ENCODE data around the gene B4GALNT2. TPM values are rescaled to one million over a fixed set of nuclear protein-coding genes. Genes with fewer than 3 reads are reported as not detected.

Gene B4GALNT2
- polyA plus RNA-seq, 2 of the 4 experiments (the other 2 are of a cell fraction) = 0.36 to 0.49 TPM

- no peak for TF ChIP-seq MYC (IDR thresholded peaks at IDR 0.05; ENCODE audit: borderline replicate concordance, low read length)
- no peak for TF ChIP-seq KDM1A (IDR thresholded peaks at IDR 0.05; ENCODE audit: low read depth)
- peak; percentile 87; the same call in 1 of the 2 replicates for TF ChIP-seq EHF (CRISPR knock-in tag; IDR thresholded peaks at IDR 0.05)
- TF ChIP-seq JUN (IDR thresholded peaks at IDR 0.05) = no peak
- TF ChIP-seq, protein P1, sequence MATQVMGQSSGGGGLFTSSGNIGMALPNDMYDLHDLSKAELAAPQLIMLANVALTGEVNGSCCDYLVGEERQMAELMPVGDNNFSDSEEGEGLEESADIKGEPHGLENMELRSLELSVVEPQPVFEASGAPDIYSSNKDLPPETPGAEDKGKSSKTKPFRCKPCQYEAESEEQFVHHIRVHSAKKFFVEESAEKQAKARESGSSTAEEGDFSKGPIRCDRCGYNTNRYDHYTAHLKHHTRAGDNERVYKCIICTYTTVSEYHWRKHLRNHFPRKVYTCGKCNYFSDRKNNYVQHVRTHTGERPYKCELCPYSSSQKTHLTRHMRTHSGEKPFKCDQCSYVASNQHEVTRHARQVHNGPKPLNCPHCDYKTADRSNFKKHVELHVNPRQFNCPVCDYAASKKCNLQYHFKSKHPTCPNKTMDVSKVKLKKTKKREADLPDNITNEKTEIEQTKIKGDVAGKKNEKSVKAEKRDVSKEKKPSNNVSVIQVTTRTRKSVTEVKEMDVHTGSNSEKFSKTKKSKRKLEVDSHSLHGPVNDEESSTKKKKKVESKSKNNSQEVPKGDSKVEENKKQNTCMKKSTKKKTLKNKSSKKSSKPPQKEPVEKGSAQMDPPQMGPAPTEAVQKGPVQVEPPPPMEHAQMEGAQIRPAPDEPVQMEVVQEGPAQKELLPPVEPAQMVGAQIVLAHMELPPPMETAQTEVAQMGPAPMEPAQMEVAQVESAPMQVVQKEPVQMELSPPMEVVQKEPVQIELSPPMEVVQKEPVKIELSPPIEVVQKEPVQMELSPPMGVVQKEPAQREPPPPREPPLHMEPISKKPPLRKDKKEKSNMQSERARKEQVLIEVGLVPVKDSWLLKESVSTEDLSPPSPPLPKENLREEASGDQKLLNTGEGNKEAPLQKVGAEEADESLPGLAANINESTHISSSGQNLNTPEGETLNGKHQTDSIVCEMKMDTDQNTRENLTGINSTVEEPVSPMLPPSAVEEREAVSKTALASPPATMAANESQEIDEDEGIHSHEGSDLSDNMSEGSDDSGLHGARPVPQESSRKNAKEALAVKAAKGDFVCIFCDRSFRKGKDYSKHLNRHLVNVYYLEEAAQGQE (IDR thresholded peaks at IDR 0.05) = no peak
- TF ChIP-seq, protein P2, sequence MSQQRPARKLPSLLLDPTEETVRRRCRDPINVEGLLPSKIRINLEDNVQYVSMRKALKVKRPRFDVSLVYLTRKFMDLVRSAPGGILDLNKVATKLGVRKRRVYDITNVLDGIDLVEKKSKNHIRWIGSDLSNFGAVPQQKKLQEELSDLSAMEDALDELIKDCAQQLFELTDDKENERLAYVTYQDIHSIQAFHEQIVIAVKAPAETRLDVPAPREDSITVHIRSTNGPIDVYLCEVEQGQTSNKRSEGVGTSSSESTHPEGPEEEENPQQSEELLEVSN (IDR thresholded peaks at IDR 0.05; ENCODE audit: borderline replicate concordance, low read depth) = no peak
- TF ChIP-seq, protein P3, sequence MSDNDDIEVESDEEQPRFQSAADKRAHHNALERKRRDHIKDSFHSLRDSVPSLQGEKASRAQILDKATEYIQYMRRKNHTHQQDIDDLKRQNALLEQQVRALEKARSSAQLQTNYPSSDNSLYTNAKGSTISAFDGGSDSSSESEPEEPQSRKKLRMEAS (IDR thresholded peaks at IDR 0.05) = no peak; the same call in 1 of the 2 replicates
- no peak for TF ChIP-seq RNF2 (IDR thresholded peaks at IDR 0.05; ENCODE audit: borderline replicate concordance, low read depth)
- no peak for TF ChIP-seq FOSB (CRISPR knock-in tag; IDR thresholded peaks at IDR 0.05)
- no peak for TF ChIP-seq CEBPB (IDR thresholded peaks at IDR 0.05)
- TF ChIP-seq ZNF302 (CRISPR knock-in tag; IDR thresholded peaks at IDR 0.05) = peak; percentile 93; the same call in 1 of the 2 replicates
- no peak for TF ChIP-seq HMGXB4 (CRISPR knock-in tag; IDR thresholded peaks at IDR 0.05; ENCODE audit: borderline replicate concordance)
- TF ChIP-seq, protein P4, sequence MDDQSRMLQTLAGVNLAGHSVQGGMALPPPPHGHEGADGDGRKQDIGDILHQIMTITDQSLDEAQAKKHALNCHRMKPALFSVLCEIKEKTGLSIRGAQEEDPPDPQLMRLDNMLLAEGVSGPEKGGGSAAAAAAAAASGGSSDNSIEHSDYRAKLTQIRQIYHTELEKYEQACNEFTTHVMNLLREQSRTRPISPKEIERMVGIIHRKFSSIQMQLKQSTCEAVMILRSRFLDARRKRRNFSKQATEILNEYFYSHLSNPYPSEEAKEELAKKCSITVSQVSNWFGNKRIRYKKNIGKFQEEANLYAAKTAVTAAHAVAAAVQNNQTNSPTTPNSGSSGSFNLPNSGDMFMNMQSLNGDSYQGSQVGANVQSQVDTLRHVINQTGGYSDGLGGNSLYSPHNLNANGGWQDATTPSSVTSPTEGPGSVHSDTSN (IDR thresholded peaks at IDR 0.05) = no peak
- TF ChIP-seq NPAS2 (CRISPR knock-in tag; IDR thresholded peaks at IDR 0.05; ENCODE audit: borderline replicate concordance) = no peak
- no peak for TF ChIP-seq SMC3 (IDR thresholded peaks at IDR 0.05)
- no peak for TF ChIP-seq POLR2A (IDR thresholded peaks at IDR 0.05; ENCODE audit: low read length)
- TF ChIP-seq TFCP2L1 (CRISPR knock-in tag; IDR thresholded peaks at IDR 0.05) = no peak
- no peak for TF ChIP-seq BCL3 (IDR thresholded peaks at IDR 0.05)
- no peak for TF ChIP-seq EHMT2 (IDR thresholded peaks at IDR 0.05; ENCODE audit: low read depth)
- TF ChIP-seq CBX8 (IDR thresholded peaks at IDR 0.05) = no peak
- TF ChIP-seq KDM5A (IDR thresholded peaks at IDR 0.05) = no peak
- no peak for TF ChIP-seq FOSL2 (IDR thresholded peaks at IDR 0.05)
- 0 out of 2 replicates have a peak, but pooled peaks have one; percentile 9 for TF ChIP-seq FOSL2 (CRISPR knock-in tag; IDR thresholded peaks at IDR 0.05)
Observed at GRCh38 chr17:49197346-49197998, 64.9 kb downstream of the B4GALNT2 start (continued).

Data from A549 (cell line).